ENCODE measurements around the gene MMP10.

GRCh38 chr11:102788334-102788995, 8.0 kb upstream of the MMP10 start:
- TF ChIP-seq EZH2 (IDR thresholded peaks at IDR 0.05; ENCODE audit: low read length, missing control alignments) (no peak), CTCF (conservative IDR thresholded peaks at IDR 0.05 in 1 of 2, IDR thresholded peaks at IDR 0.05 in 1 of 2; ENCODE audit: low read depth in 1 of 2, low read length in 2 of 2) (no peak)

All from fibroblast of lung (primary cell).